AG09319 (cell line): Measurements from ENCODE around the gene NEK2.

Experiments
- DNase-seq: peaks from one replicate; pipeline ENCODE4 v3.0.0-alpha.2; 2010; ENCODE audit warnings: low read depth; ENCODE audit errors: extremely low read depth
- CTCF ChIP-seq: IDR thresholded peaks from 2 replicates; pipeline ENCODE4 v1.5.1; 2011; ENCODE audit warnings: low read depth, mild to moderate bottlenecking, inconsistent platforms, low read length, moderate library complexity

NEK2 gene

GRCh38 chr1:211680752-211681327 lies 5.4 kb upstream of the NEK2 start:
- DNase-seq, result peak; percentile 72
- peak; percentile 63 for TF ChIP-seq CTCF

GRCh38 chr1:211677659-211678058 lies 2.2 kb upstream of the NEK2 start:
- no peak for DNase-seq
- no peak for TF ChIP-seq CTCF

- no peak for DNase-seq
- no peak for TF ChIP-seq CTCF
These were observed 1.3 kb upstream of the NEK2 start for GRCh38 chr1:211676761-211677160.

GRCh38 chr1:211676106-211676583 lies 724 bp upstream of the NEK2 start:
- TF ChIP-seq CTCF, result no peak
- no peak for DNase-seq

GRCh38 chr1:211667065-211667617 lies 8.3 kb downstream of the NEK2 start:
- TF ChIP-seq CTCF, result no peak
- DNase-seq, result no peak

GRCh38 chr1:211660718-211661222 lies 14.7 kb downstream of the NEK2 start:
- DNase-seq, result no peak
- no peak for TF ChIP-seq CTCF

GRCh38 chr1:211656728-211657127 lies 18.7 kb downstream of the NEK2 start:
- TF ChIP-seq CTCF, result no peak
- DNase-seq, result no peak
